PFSK-1 (cell line): Measurements from ENCODE around the gene ROBO2.

Experiments used
- FOXP2 ChIP-seq: optimal IDR thresholded peaks from 2 replicates; pipeline ENCODE3; 2011; ENCODE audit warnings: borderline replicate concordance, control low read depth, inconsistent platforms; ENCODE audit not compliant: insufficient read depth; ENCODE audit errors: extremely low read length, extremely low read depth
- POLR2AphosphoS5 ChIP-seq: IDR thresholded peaks from 2 replicates; pipeline ENCODE4 v1.6.1; 2012; ENCODE audit warnings: low read depth, mild to moderate bottlenecking, control low read depth, low read length, moderate library complexity
- REST ChIP-seq, 2 experiments: IDR thresholded peaks; 2 replicates each; pipeline versions ENCODE4 v1.6.1 to v1.8.0; 2011 to 2012; ENCODE audit warnings: low read depth in 2 of 2, low read length in 2 of 2, control low read depth in 1 of 2, inconsistent platforms in 1 of 2, mild to moderate bottlenecking in 1 of 2, moderate library complexity in 1 of 2; ENCODE audit not compliant: insufficient read depth in 1 of 2
- SIN3A ChIP-seq: IDR thresholded peaks from 2 replicates; pipeline ENCODE4 v1.6.1; 2012; ENCODE audit warnings: mild to moderate bottlenecking, low read length, moderate library complexity, borderline replicate concordance; ENCODE audit not compliant: insufficient read depth
- TAF1 ChIP-seq: IDR thresholded peaks from 2 replicates; pipeline ENCODE4 v1.6.1; 2012; ENCODE audit warnings: low read length, control low read depth, borderline replicate concordance; ENCODE audit not compliant: insufficient read depth

Gene ROBO2

GRCh38 chr3:77051591-77051990 lies 11.7 kb downstream of the ROBO2 start:
- no peak for TF ChIP-seq FOXP2
- TF ChIP-seq SIN3A, result no peak
- TF ChIP-seq POLR2AphosphoS5, result no peak
- no peak for TF ChIP-seq TAF1
- no peak for TF ChIP-seq REST (IDR thresholded peaks at IDR 0.05; ENCODE audit: insufficient read depth in 1 of 2, low read depth in 2 of 2, low read length in 2 of 2)

DNA sequence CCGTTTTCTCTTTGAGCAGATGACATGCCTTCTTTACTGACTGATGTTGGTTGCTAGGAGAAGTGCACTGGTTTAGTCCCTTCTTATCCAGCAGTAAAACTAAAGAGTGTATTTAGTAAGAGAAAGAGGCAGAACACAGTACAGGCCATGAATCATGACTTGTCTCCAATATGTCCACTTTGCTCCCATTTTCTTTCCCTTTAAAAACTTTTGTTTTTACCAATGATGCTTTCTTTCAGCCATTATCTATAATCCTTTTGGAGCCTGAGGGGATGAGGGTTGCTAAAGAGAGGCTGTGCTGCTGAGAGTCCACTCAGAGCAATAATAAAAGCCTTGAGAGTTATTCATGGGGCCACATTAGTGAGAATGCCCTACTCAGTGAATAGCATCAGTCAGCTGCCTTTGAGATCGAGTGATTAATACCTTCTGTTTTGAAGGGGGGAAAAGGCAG lies 12.2 kb downstream of the ROBO2 start:
- TF ChIP-seq REST (IDR thresholded peaks at IDR 0.05; ENCODE audit: insufficient read depth in 1 of 2, low read depth in 2 of 2, low read length in 2 of 2) (no peak), TAF1 (no peak), FOXP2 (no peak), SIN3A (no peak), POLR2AphosphoS5 (no peak)

- no peak for TF ChIP-seq FOXP2
- TF ChIP-seq TAF1, result no peak
- no peak for TF ChIP-seq REST (IDR thresholded peaks at IDR 0.05; ENCODE audit: insufficient read depth in 1 of 2, low read depth in 2 of 2, low read length in 2 of 2)
- no peak for TF ChIP-seq SIN3A
- no peak for TF ChIP-seq POLR2AphosphoS5
Measured at GRCh38 chr3:77052733-77053670, 13.1 kb downstream of the ROBO2 start.

DNA sequence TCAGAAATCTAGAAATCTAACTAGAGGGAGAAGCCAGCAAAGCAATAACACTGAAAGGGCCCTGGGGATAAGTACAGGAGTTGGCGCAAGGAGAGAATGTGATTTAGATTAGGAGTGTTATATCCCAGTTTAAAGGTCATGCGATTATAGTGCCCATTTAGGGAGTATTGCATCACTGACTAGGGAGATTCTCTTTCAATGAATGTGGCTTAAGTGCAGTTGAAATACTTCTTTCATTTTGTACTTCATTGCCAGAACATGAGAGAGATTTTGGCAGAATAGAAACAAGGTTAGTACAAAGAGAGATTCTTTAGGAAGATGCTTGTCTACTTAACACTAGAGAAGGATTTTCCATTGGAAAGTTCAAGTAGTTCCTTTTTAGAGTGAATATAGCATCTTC lies 13.9 kb downstream of the ROBO2 start:
- TF ChIP-seq REST (IDR thresholded peaks at IDR 0.05; ENCODE audit: insufficient read depth in 1 of 2, low read depth in 2 of 2, low read length in 2 of 2), result no peak
- TF ChIP-seq FOXP2, result no peak
- no peak for TF ChIP-seq POLR2AphosphoS5
- TF ChIP-seq TAF1, result no peak
- TF ChIP-seq SIN3A, result no peak
